Tibial artery (tissue), 4 donors: ENCODE results near the gene DNAH9.

Experiments
- DNase-seq, 2 donors: peaks; one replicate each; pipeline ENCODE4 v3.0.0-alpha.2; 2019
- H3K27ac ChIP-seq, 2 donors: fragments of 200-600 bp; sonication (generic) in 1 of 2; 1 replicate in 1 of 2; 2 replicates in 1 of 2; pipeline ENCODE4 v1.5.1; 2018 to 2019; ENCODE audit warnings: mild to moderate bottlenecking in 1 of 2
- H3K27me3 ChIP-seq, 2 donors: fragments of 200-600 bp; sonication (generic) in 1 of 2; one replicate each; pipeline versions ENCODE4 v1.5.1 to v1.6.0; 2016 to 2019
- H3K36me3 ChIP-seq, 3 donors: fragments of 200-600 bp; sonication (generic) in 2 of 3; one replicate each; pipeline ENCODE4 v1.5.1; 2016 to 2019; ENCODE audit warnings: mild to moderate bottlenecking in 2 of 3
- H3K4me1 ChIP-seq, 4 donors: fragments of 200-600 bp; sonication (generic) in 2 of 4; 1 replicate in 3 of 4; 2 replicates in 1 of 4; pipeline ENCODE4 v1.5.1; 2016 to 2019
- H3K4me3 ChIP-seq, 2 donors: fragments of 200-600 bp; sonication (generic) in 1 of 2; 1 replicate in 1 of 2; 2 replicates in 1 of 2; pipeline ENCODE4 v1.5.1; 2018 to 2019; ENCODE audit warnings: mild to moderate bottlenecking in 2 of 2
- H3K9me3 ChIP-seq, 3 donors: fragments of 200-600 bp; sonication (generic) in 1 of 3; one replicate each; pipeline ENCODE4 v1.5.1; 2016 to 2019
- CTCF ChIP-seq, 2 experiments: fragments of 200-600 bp in 1 of 2; fragments of 450-650 bp in 1 of 2; IDR thresholded peaks; one replicate each; pipeline ENCODE4 v1.5.1; 2017 to 2019; ENCODE audit warnings: antibody characterized with exemption in 2 of 2, mild to moderate bottlenecking in 1 of 2, moderate library complexity in 1 of 2
- intact Hi-C: fragments of 100-400 bp; cut with DNase I; formaldehyde crosslinking; loops from one replicate; pipeline ENCODE4 v1.15.0; 2023; ENCODE audit warnings: low total_unique reads

DNAH9 gene

GRCh38 chr17:11624976-11625375, 26.7 kb downstream of the DNAH9 start:
- Histone ChIP-seq H3K27me3 (no peaks in the 10 kb centered on the region), H3K36me3 (no peaks in the 10 kb centered on the region), H3K27ac (no peak overlapping the region), H3K9me3 (no peaks in the 10 kb centered on the region), H3K4me3 (no peak overlapping the region), H3K4me1 (no peaks in the 10 kb centered on the region)
- DNase-seq, result no peak
- intact Hi-C loops, result no loop called here
- no peak for TF ChIP-seq CTCF (IDR thresholded peaks at IDR 0.05)

GRCh38 chr17:11625878-11626277, 27.6 kb downstream of the DNAH9 start:
- Histone ChIP-seq H3K4me3 (no peak overlapping the region), H3K4me1 (no peaks in the 10 kb centered on the region), H3K36me3 (no peaks in the 10 kb centered on the region), H3K9me3 (no peaks in the 10 kb centered on the region), H3K27me3 (no peaks in the 10 kb centered on the region), H3K27ac (no peak overlapping the region)
- no peak for TF ChIP-seq CTCF (IDR thresholded peaks at IDR 0.05)
- DNase-seq, result no peak
- intact Hi-C loops, result no loop called here

- no peak for DNase-seq
- intact Hi-C loops, result no loop called here
- no peak for TF ChIP-seq CTCF (IDR thresholded peaks at IDR 0.05)
- H3K27me3 ChIP-seq, result no peaks in the 10 kb centered on the region
- H3K9me3 ChIP-seq, result no peaks in the 10 kb centered on the region
- no peak overlapping the region for H3K4me3 ChIP-seq
- H3K36me3 ChIP-seq, result no peaks in the 10 kb centered on the region
- H3K27ac ChIP-seq, result no peak overlapping the region
- H3K4me1 ChIP-seq, result no peaks in the 10 kb centered on the region
Measured at GRCh38 chr17:11627301-11627940, 29.2 kb downstream of the DNAH9 start.

- Histone ChIP-seq H3K9me3 (no peaks in the 10 kb centered on the region), H3K4me1 (no peaks in the 10 kb centered on the region), H3K27ac (no peak overlapping the region), H3K27me3 (no peaks in the 10 kb centered on the region), H3K36me3 (no peaks in the 10 kb centered on the region), H3K4me3 (no peak overlapping the region)
- DNase-seq, result no peak
- intact Hi-C loops, result no loop called here
- no peak for TF ChIP-seq CTCF (IDR thresholded peaks at IDR 0.05)
Measured at GRCh38 chr17:11628374-11628773, 30.1 kb downstream of the DNAH9 start.

- H3K4me3 ChIP-seq, result no peak overlapping the region
- H3K27me3 ChIP-seq, result no peaks in the 10 kb centered on the region
- no peak for TF ChIP-seq CTCF (IDR thresholded peaks at IDR 0.05)
- no peaks in the 10 kb centered on the region for H3K9me3 ChIP-seq
- no peaks in the 10 kb centered on the region for H3K4me1 ChIP-seq
- intact Hi-C loops, result no loop called here
- no peak for DNase-seq
- no peaks in the 10 kb centered on the region for H3K36me3 ChIP-seq
- H3K27ac ChIP-seq, result no peak overlapping the region
Measured at GRCh38 chr17:11628831-11629230, 30.6 kb downstream of the DNAH9 start.

GRCh38 chr17:11636771-11637170, 38.5 kb downstream of the DNAH9 start:
- DNase-seq, result no peak
- TF ChIP-seq CTCF (IDR thresholded peaks at IDR 0.05), result no peak
- Histone ChIP-seq H3K9me3 (no peaks in the 10 kb centered on the region), H3K27ac (no peak overlapping the region), H3K4me1 (no peaks in the 10 kb centered on the region), H3K27me3 (no peaks in the 10 kb centered on the region), H3K36me3 (no peaks in the 10 kb centered on the region), H3K4me3 (no peak overlapping the region)
- intact Hi-C loops, result no loop called here
